GM19043 (cell line): ENCODE results near the gene TTC8.
"Not testable (repeated sequence)": the region's sequence is repeated elsewhere in the genome, so short reads cannot be mapped to it uniquely, and the experiment has no call there.

Experiments
- ATAC-seq: cut with Tn5 transposase; IDR thresholded peaks from one replicate; pipeline ENCODE4 v1.9.1; 2021; ENCODE audit warnings: low read depth; ENCODE audit not compliant: unreplicated experiment

Gene TTC8

DNA sequence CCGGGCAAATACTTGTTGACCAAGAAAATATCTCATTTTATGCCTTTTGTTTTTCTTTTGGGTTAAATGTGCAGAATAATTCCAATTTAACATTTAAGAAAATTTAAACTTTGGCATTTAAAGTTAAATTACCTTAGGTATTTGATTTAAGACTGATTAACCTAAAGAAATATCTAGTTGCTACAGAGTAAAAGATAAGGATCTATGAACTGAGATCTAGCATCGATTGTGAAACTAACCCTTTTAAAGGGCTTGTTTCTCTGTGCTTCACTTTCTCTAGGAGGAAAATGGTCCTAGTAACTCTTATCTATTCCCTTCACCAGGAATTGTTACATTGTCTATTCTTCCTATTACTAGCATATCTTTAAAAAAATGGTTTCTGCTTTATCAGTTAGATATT is 2.6 kb upstream of the TTC8 start:
- ATAC-seq, result no peak

DNA sequence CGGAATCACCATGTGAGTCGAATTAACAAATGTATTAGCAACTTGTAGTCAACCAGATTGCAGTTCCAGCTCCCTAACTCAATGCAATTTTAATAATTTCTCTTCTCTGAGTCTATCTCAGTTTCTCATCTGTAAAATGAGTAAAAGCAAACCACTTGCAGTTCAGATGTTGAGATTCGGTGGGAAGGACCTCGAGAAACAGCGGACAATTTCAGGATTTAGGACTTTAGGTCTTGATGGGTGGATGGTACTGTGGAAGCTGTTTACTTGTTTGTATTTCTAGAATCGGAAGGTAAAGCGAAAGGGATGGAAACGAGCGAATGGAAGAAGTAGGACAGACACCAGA is 510 bp upstream of the TTC8 start:
- ATAC-seq, result peak; percentile 1

GRCh38 chr14:88825078-88825458 is 617 bp downstream of the TTC8 start:
- no peak for ATAC-seq

DNA sequence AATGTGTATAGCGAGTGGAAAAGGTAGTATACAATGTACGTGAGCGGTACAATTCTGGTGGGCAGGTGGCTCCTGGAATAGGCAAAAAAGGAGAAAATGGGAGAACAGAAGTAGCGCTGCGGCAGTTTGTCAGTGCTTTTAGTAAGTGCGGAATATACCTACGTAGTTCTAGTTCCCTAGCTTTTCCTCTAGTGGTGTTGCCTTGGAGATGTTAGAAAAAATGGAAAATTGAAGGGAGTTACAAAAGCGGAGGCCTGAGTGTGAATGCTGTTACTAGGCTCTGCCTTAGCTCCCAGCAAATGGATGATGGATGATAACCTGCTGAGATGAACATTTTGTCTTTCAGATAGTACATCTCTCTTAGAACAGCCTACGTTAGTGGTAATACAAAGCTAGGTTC is 1.1 kb downstream of the TTC8 start:
- ATAC-seq, result no peak

DNA sequence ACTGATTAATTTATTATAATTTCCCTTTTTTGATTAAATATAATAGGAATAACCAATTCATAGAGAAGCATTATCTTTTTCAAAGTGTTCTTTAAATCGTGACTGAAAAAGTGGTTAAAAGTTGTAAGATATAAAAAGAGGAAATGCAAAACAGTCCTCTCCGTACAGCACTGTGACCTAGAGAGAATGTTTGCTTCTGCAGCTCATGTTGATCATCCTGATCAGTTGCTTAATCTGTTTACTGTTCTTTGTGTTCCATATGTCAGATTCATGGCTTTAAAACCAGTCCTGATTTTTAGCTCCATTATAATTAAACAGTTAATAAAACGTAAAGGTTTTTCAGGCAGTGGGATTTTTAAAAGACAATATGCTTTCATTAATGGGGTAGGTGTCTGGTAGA is 4.7 kb downstream of the TTC8 start:
- no peak for ATAC-seq

GRCh38 chr14:88829685-88830302 is 5.3 kb downstream of the TTC8 start:
- no peak for ATAC-seq

DNA sequence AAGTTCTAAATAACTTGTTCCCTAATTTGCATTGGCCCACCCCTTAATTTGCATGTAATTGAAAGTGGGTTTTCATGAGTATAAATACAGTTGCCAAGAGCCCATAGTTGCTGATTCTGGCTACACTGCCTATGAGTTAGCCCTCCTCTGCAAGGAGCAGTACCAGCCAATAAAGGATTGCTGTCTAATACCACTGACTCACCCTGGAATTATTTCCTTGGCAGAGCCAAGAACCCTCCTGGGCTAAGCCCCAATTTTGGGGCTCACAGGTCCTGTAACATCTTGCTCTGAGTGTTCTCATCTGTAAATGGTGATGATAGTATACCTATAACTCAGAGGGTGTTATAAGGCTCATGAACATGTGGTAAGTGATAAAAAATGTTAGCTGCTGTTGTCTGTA is 6.8 kb downstream of the TTC8 start:
- ATAC-seq, result no peak

DNA sequence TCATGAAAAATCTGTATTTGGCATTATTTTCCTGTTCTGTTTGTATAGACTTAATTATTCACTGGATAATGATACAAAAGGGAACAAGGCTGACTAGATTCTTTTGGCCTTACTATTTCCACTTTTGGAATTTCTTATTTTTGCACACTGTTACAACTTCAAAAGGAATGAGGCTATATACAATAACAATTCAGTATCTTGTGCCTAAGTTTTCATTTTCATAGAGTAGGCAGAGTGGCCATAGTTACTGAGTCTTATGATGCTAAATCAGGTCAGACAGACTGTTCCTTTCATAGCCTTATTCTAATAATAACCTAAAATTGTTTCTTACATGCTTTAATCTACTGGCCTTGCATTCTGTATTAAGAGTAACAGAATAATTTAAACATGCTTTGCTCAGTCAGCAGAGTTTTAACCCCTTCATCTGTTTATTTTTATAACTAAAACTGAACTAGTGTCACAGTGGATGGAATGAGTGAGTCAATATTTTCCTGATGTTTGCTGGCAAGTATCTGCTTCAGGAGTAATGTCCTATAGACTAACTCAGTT is 10.5 kb downstream of the TTC8 start:
- no peak for ATAC-seq

DNA sequence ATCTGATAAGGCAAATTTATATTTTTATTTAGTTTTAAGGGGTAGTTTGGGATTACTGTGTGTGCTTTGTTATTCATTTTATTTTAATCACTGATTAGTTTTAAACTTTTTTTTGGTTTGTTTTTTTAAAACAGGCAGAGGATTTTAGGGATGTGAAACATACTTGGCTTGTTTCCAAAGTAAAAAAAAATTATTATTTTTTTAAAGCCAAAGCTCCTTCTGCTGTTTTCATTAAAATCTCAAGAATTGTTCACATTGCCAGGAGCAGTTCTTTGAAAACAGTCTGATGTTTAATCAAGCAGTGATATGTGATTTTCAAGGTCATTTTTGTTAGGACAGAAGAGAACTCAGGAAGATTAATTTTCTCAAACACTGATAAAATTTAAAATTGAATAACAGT is 11.2 kb downstream of the TTC8 start:
- no peak for ATAC-seq

DNA sequence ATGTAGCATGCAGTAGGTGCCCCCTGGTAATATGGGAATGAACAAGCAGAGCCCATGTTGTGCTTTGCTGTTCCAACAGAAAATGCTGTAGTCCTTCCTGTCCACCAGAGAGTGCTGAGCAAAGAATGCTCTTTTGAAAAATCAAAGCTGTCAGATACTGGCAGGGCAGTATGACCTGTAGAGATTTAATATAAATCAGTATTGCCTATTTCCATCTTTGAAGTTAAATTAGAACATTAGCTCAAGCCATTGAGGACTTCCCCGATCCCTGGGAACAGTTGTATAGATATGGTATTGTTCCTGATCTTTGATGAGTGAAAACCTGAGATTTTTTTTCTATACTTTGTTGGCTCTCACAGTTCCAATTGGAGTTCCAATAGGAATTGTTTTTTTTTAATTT is 13.0 kb downstream of the TTC8 start:
- no peak for ATAC-seq

DNA sequence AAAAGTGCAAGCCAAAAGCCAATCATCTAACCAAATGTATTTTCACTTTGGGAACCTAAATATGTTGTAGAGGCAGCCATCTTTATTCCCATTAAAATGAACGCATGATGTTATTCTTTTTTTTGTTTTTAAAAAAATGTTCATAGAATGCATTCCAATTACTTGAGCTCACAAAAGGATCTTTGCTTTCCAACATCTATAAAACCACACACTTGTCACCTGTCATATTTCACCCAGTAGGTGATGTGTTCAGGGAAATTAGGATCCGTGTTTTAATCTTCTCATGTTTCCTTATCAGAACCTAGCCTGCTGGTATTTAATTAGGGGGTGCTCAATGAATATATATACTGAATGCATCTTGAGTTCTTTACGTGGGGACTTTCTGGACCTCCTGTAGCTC is 13.6 kb downstream of the TTC8 start:
- ATAC-seq, result no peak

- ATAC-seq, result no peak
Measured at GRCh38 chr14:88840926-88841325, 16.5 kb downstream of the TTC8 start.

- no peak for ATAC-seq
Measured at GRCh38 chr14:88841741-88842140, 17.3 kb downstream of the TTC8 start.

DNA sequence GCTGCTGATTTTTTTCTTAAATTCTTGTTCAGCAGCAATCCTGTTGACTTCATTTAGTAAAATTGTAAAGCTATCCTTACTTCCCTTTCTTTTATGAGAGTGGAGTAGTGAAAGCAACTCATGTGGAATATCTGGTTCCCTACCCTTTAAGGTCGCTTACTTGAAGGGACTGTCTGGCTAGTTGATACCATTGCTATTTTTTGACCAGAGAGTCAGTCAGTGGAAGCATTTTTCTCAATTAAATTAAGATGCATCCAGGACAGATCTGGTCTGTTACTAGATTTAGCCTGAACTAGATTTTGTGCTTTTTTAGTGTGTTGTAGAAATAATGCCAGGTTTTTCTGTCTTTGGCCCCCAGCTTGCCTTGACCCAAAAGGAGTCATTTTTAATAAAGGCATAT is 18.0 kb downstream of the TTC8 start:
- ATAC-seq, result no peak

GRCh38 chr14:88844980-88845491 is 20.6 kb downstream of the TTC8 start:
- ATAC-seq, result no peak

- ATAC-seq, result no peak
Measured at GRCh38 chr14:88848571-88848970, 24.1 kb downstream of the TTC8 start.

DNA sequence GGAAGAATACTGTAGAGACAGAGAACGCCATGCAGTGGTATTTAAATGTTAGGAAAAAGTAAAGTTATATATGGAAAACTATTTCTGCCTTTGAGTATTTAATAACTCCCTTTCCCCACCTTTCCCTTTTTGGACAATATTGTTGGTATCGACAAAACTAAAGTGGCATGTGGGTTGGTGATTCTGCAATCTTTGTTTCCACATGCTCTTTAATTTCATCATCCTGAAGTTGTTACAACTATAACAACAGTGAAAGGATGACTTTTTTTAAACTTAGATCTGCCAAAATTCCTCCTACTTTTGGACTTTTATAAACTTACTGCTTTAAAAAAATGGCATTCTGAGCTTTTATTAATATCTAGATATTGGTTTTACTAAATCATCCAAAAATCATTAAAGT is 25.3 kb downstream of the TTC8 start:
- ATAC-seq, result no peak

- ATAC-seq, result no peak
Measured at GRCh38 chr14:88851587-88851986, 27.1 kb downstream of the TTC8 start.

GRCh38 chr14:88852632-88853031 is 28.2 kb downstream of the TTC8 start:
- ATAC-seq, result no peak

DNA sequence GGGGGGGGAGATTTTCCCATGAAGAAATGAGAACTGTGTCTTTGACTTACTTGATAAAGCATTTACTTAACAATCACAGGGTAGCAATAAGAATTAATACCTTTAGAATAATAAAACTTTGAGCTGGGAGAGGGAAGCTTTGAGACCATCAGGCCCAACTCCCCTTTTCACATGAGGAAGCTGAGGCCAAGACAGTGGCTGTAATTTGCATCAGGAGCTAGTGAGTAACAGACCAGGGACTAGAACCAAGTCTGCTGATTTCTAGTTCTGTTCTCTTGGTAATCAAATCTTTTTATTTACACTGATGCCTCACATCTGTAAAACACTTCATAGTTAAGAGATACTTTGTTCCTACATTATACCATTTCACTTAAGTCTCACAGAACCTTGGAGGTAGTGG is 28.7 kb downstream of the TTC8 start:
- ATAC-seq, result no peak

- no peak for ATAC-seq
Measured at GRCh38 chr14:88856786-88857366, 32.4 kb downstream of the TTC8 start.

- ATAC-seq, result not testable (repeated sequence)
Measured at GRCh38 chr14:88857861-88858260, 33.4 kb downstream of the TTC8 start.
